Neuronal stem cell (in vitro differentiated cells): ENCODE measurements around the gene AXIN1.
A peak's percentile ranks its signal among the peaks of the same experiment; 100 is the strongest.

ENCODE experiments used
- DNase-seq: peaks from one replicate; pipeline ENCODE4 v3.0.0-alpha.2; 2013; ENCODE audit warnings: low spot score
- H2AFZ ChIP-seq: one replicate; pipeline ENCODE4 v1.6.1; 2013; ENCODE audit warnings: mild to moderate bottlenecking, low read length, inconsistent platforms
- H2AK5ac ChIP-seq: 2 replicates; pipeline ENCODE4 v1.6.1; 2013; ENCODE audit warnings: low read depth, mild to moderate bottlenecking, inconsistent platforms, low read length, moderate library complexity, mixed read lengths
- H2BK120ac ChIP-seq: 2 replicates; pipeline ENCODE4 v1.6.1; 2013; ENCODE audit warnings: low read depth, mild to moderate bottlenecking, inconsistent platforms, low read length, moderate library complexity, mixed read lengths
- H2BK12ac ChIP-seq: one replicate; pipeline ENCODE4 v1.6.1; 2013; ENCODE audit warnings: low read length, inconsistent platforms
- H2BK15ac ChIP-seq: 2 replicates; pipeline ENCODE4 v1.6.1; 2013; ENCODE audit warnings: mild to moderate bottlenecking, low read length, inconsistent platforms, mixed read lengths
- H2BK5ac ChIP-seq: one replicate; pipeline ENCODE4 v1.6.1; 2013; ENCODE audit warnings: inconsistent platforms, mild to moderate bottlenecking, low read length, moderate library complexity
- H3K14ac ChIP-seq: one replicate; pipeline ENCODE4 v1.6.1; 2013; ENCODE audit warnings: low read length, inconsistent platforms
- H3K18ac ChIP-seq: 2 replicates; pipeline ENCODE4 v1.6.1; 2013; ENCODE audit warnings: low read length, inconsistent platforms
- H3K23ac ChIP-seq: 2 replicates; pipeline ENCODE4 v1.6.1; 2013; ENCODE audit warnings: low read depth, mild to moderate bottlenecking, mixed read lengths, low read length, inconsistent platforms; ENCODE audit not compliant: poor library complexity
- H3K27ac ChIP-seq: replicated peaks from 3 replicates; pipeline ENCODE4 v1.5.1; 2013; ENCODE audit warnings: low read length, inconsistent platforms
- H3K27me3 ChIP-seq, 3 experiments: 2 replicates each; pipeline ENCODE4 v1.6.1; 2013; ENCODE audit warnings: low read length in 3 of 3, mild to moderate bottlenecking in 2 of 3, inconsistent platforms in 1 of 3, low read depth in 1 of 3, mixed read lengths in 1 of 3, moderate library complexity in 1 of 3; ENCODE audit not compliant: control insufficient read depth in 3 of 3, insufficient read depth in 3 of 3
- H3K36me3 ChIP-seq, 2 donors: replicated peaks in 1 of 2; 2 replicates each; pipeline ENCODE4 v1.6.1; 2013; ENCODE audit warnings: low read length in 2 of 2; ENCODE audit not compliant: control insufficient read depth in 2 of 2, insufficient read depth in 2 of 2
- H3K4ac ChIP-seq: 2 replicates; pipeline ENCODE4 v1.6.1; 2013; ENCODE audit warnings: inconsistent platforms, mild to moderate bottlenecking, low read length, moderate library complexity
- H3K4me1 ChIP-seq, 2 donors: 1 replicate in 1 of 2; 2 replicates in 1 of 2; pipeline ENCODE4 v1.6.1; 2013; ENCODE audit warnings: low read length in 2 of 2, low read depth in 1 of 2; ENCODE audit not compliant: control insufficient read depth in 2 of 2, insufficient read depth in 1 of 2
- H3K4me2 ChIP-seq: one replicate; pipeline ENCODE4 v1.6.1; 2013; ENCODE audit warnings: mild to moderate bottlenecking, low read length, inconsistent platforms; ENCODE audit not compliant: insufficient read depth, poor library complexity, severe bottlenecking
- H3K4me3 ChIP-seq, 2 donors: 2 replicates each; pipeline ENCODE4 v1.5.1; 2013; ENCODE audit warnings: low read length in 2 of 2, mild to moderate bottlenecking in 2 of 2, inconsistent platforms in 1 of 2, moderate library complexity in 1 of 2
- H3K79me1 ChIP-seq: one replicate; pipeline ENCODE4 v1.6.1; 2013; ENCODE audit warnings: low read depth, mild to moderate bottlenecking, inconsistent platforms, low read length, moderate library complexity
- H3K9ac ChIP-seq: one replicate; pipeline ENCODE4 v1.6.1; 2013; ENCODE audit warnings: mild to moderate bottlenecking, low read depth, low read length, inconsistent platforms; ENCODE audit not compliant: poor library complexity
- H3K9me3 ChIP-seq, 2 donors: replicated peaks in 1 of 2; 2 replicates each; pipeline versions ENCODE3 to v1.6.1; 2013; ENCODE audit warnings: low read length in 2 of 2, mild to moderate bottlenecking in 2 of 2, inconsistent platforms in 1 of 2, low read depth in 1 of 2, mixed read lengths in 1 of 2, moderate library complexity in 1 of 2; ENCODE audit not compliant: control insufficient read depth in 2 of 2, insufficient read depth in 1 of 2
- H4K8ac ChIP-seq: one replicate; pipeline ENCODE4 v1.6.1; 2013; ENCODE audit warnings: low read depth, mild to moderate bottlenecking, inconsistent platforms, low read length, moderate library complexity
- H4K91ac ChIP-seq: one replicate; pipeline ENCODE4 v1.6.1; 2013; ENCODE audit warnings: low read length, low read depth, mild to moderate bottlenecking, inconsistent platforms; ENCODE audit not compliant: poor library complexity
- WGBS, 2 donors: extraction: QIAGEN DNeasy Blood & Tissue Kit; methylation state at CpG; one replicate each; pipeline ENCODE4 v1.1.7; 2013; ENCODE audit warnings: missing lambda C conversion rate in 2 of 2, mixed read lengths in 1 of 2; ENCODE audit not compliant: insufficient read length in 2 of 2, insufficient replicate concordance in 1 of 2; ENCODE audit errors: extremely low coverage in 2 of 2; 5-methylcytosine and 5-hydroxymethylcytosine counted together

The AXIN1 gene

DNA sequence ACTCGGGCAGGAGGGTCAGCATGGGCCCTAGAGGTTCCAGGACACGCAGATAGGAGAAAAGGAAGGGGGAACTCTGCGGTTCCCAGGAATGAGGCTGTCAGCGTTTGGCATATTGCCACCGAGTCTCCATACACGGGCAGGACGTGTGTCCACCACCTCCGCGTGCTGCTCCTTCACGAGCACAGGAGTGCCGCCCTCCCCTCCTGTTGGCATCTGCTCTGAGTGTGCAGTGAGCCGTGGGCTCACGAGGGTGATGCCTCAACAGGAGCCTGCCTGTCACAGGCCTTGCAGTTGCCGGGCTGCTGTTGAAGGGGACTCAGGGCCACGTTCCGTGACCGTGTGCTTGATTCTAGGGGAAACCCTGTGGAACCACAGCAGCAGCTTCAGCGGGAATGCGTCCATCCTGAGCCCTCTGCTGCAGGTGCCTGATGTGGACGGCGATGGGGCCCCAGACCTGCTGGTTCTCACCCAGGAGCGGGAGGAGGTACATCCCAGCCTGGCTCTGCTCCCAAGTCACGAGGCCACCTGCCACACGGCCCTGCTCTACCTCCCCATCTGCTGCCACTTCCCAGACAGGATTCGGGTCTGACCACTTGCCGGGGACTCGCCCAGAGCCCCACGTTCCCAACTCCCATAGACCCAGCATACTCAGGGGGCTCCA lies 91.4 kb downstream of the AXIN1 start:
- WGBS, 2 donors = no CpG with 5 or more reads among the region's 28 CpGs
- no peak overlapping the region for H3K9ac ChIP-seq
- H2AFZ ChIP-seq = no peak overlapping the region
- no peak overlapping the region for H4K91ac ChIP-seq
- H3K4ac ChIP-seq = no peak overlapping the region
- H3K9me3 ChIP-seq = no peaks in the 10 kb centered on the region
- peaks cover 6% of the 10 kb centered on the region for H3K79me1 ChIP-seq
- H2BK120ac ChIP-seq = no peak overlapping the region
- no peaks in the 10 kb centered on the region for H3K4me1 ChIP-seq
- H3K14ac ChIP-seq = peak overlapping the region; percentile 21
- no peak for DNase-seq
- H3K18ac ChIP-seq = no peak overlapping the region
- peaks cover 42 to 74% of the 10 kb centered on the region in 2 donors for H3K36me3 ChIP-seq
- H3K27me3 ChIP-seq = no peaks in the 10 kb centered on the region
- no peak overlapping the region for H3K4me2 ChIP-seq
- no peak overlapping the region for H2BK15ac ChIP-seq
- H3K23ac ChIP-seq = no peak overlapping the region
- no peak overlapping the region for H4K8ac ChIP-seq
- no peak overlapping the region for H2BK12ac ChIP-seq
- no peak overlapping the region for H2AK5ac ChIP-seq
- H3K4me3 ChIP-seq = no peak overlapping the region
- H2BK5ac ChIP-seq = no peak overlapping the region
- H3K27ac ChIP-seq = no peak overlapping the region

DNA sequence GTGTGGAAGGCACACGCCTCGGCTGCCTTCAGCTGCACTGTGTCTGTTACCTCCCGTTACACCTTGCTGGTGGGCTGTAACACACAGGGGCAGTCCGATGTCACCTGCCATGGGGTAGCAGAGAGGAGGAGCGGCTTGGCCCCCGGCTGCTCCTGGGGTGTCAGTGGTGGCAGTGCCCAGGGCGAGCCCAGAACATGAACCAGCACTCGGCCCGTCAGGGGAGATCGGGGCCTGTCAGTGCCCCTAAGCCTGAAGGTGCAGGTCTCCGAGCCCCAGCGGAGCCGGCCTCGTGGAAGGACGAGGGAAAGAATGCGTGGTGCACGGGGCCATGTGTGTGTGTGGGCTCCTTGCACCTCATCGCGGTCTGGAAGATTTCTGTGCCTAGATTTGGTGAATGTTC lies 92.2 kb downstream of the AXIN1 start:
- Histone ChIP-seq H2BK15ac (no peak overlapping the region), H4K91ac (no peak overlapping the region), H3K36me3 (peaks cover 43 to 76% of the 10 kb centered on the region in 2 donors), H2AK5ac (no peak overlapping the region), H4K8ac (no peak overlapping the region), H3K4me2 (no peak overlapping the region), H2BK5ac (no peak overlapping the region), H3K4ac (no peak overlapping the region), H3K27ac (no peak overlapping the region), H3K9ac (no peak overlapping the region), H3K27me3 (no peaks in the 10 kb centered on the region), H3K23ac (peak overlapping the region; percentile 1), H2BK120ac (no peak overlapping the region), H3K4me3 (no peak overlapping the region), H3K18ac (no peak overlapping the region), H2BK12ac (peak overlapping the region; percentile 58), H2AFZ (no peak overlapping the region), H3K79me1 (peaks cover 6% of the 10 kb centered on the region), H3K14ac (no peak overlapping the region), H3K4me1 (no peaks in the 10 kb centered on the region), H3K9me3 (no peaks in the 10 kb centered on the region)
- DNase-seq = no peak
- no CpG with 5 or more reads among the region's 19 CpGs for WGBS, 2 donors

DNA sequence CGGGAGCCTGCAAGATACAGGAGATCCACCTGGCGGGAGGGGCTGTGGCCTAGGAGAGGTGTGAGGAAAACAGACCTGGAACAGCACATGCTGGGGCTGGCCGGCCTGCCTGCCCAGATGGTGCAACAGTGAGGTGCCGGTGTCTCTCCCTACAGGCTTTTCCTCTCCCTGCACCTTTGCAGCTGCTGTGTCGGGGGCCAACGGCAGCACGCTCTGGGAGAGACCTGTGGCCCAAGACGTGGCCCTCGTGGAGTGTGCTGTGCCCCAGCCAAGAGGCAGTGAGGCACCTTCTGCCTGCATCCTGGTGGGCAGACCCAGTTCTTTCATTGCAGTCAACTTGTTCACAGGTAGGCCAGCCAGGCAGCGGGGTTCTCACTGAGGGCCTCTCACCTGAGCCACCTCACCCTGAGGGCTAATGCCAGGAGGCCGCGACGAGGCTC lies 92.7 kb downstream of the AXIN1 start:
- Histone ChIP-seq H3K79me1 (peaks cover 6% of the 10 kb centered on the region), H3K4ac (no peak overlapping the region), H3K4me3 (no peak overlapping the region), H3K23ac (no peak overlapping the region), H2BK5ac (no peak overlapping the region), H2AK5ac (no peak overlapping the region), H3K4me1 (no peaks in the 10 kb centered on the region), H4K8ac (no peak overlapping the region), H3K9me3 (no peaks in the 10 kb centered on the region), H3K9ac (no peak overlapping the region), H3K27me3 (no peaks in the 10 kb centered on the region), H3K14ac (no peak overlapping the region), H2BK15ac (no peak overlapping the region), H2BK12ac (no peak overlapping the region), H2BK120ac (no peak overlapping the region), H3K36me3 (peaks cover 43 to 76% of the 10 kb centered on the region in 2 donors), H3K27ac (no peak overlapping the region), H4K91ac (no peak overlapping the region), H3K18ac (no peak overlapping the region), H3K4me2 (no peak overlapping the region), H2AFZ (no peak overlapping the region)
- no peak for DNase-seq
- WGBS, 2 donors = no CpG with 5 or more reads among the region's 13 CpGs

DNA sequence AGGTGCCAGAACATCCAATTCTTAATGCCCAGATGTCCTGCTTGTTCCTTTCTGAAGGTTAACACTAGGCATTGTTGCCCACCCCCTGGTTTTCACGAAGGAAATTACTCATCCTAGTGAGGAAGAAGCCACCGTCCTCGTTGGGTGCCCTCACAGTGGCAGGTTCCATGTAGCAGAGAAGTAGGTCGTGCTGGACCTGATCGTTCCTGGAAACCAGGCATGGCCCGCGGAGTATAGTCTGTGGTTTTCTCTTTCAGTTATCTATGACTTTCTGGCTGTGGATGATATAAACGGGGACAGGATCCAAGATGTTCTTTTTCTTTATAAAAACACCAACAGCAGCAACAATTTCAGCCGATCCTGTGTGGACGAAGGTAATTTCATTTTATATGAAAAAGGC lies 93.3 kb downstream of the AXIN1 start:
- no peak overlapping the region for H2BK120ac ChIP-seq
- H3K9me3 ChIP-seq = no peaks in the 10 kb centered on the region
- no peak overlapping the region for H3K27ac ChIP-seq
- DNase-seq = no peak
- WGBS, 2 donors = no CpG with 5 or more reads among the region's 10 CpGs
- no peak overlapping the region for H3K18ac ChIP-seq
- no peak overlapping the region for H3K4me3 ChIP-seq
- H3K79me1 ChIP-seq = peaks cover 6% of the 10 kb centered on the region
- no peak overlapping the region for H4K8ac ChIP-seq
- no peak overlapping the region for H2BK15ac ChIP-seq
- no peak overlapping the region for H3K14ac ChIP-seq
- no peak overlapping the region for H3K9ac ChIP-seq
- no peak overlapping the region for H3K4ac ChIP-seq
- H4K91ac ChIP-seq = no peak overlapping the region
- H3K36me3 ChIP-seq = peaks cover 44 to 76% of the 10 kb centered on the region in 2 donors
- no peaks in the 10 kb centered on the region for H3K4me1 ChIP-seq
- H3K23ac ChIP-seq = no peak overlapping the region
- no peak overlapping the region for H3K4me2 ChIP-seq
- H2BK5ac ChIP-seq = no peak overlapping the region
- H2AFZ ChIP-seq = no peak overlapping the region
- no peaks in the 10 kb centered on the region for H3K27me3 ChIP-seq
- no peak overlapping the region for H2BK12ac ChIP-seq
- no peak overlapping the region for H2AK5ac ChIP-seq
